Pulmonary artery endothelial cell (primary cell): ENCODE measurements around the gene MAP1LC3B. TPM values are rescaled to one million over a fixed set of nuclear protein-coding genes. Genes with fewer than 3 reads are reported as not detected.
A peak's percentile ranks its signal among the peaks of the same experiment; 100 is the strongest.

Source experiments
- DNase-seq: peaks from one replicate; pipeline ENCODE4 v3.0.0-alpha.2; 2011; ENCODE audit warnings: low read depth, low spot score
- total RNA-seq: library from RNA; depleted of rRNA; stranded (reverse); fragments of >200 nt; gene quantifications from 2 replicates; pipeline ENCODE4 v1.2.3, GENCODE V29; 2014

MAP1LC3B gene
- total RNA-seq, result 26.1 and 28.4 TPM in 2 replicates

- peak; percentile 84 for DNase-seq
Observed at GRCh38 chr16:87391950-87392820, at the start of gene MAP1LC3B. MAP1LC3B (plus strand) TSS chr16:87392336; CDS start chr16:87392428, 92 bp downstream.

- no peak for DNase-seq
Observed at GRCh38 chr16:87342504-87342903, 49.6 kb upstream of the MAP1LC3B start.

- no peak for DNase-seq
Observed at GRCh38 chr16:87342978-87343752, 49.0 kb upstream of the MAP1LC3B start.

- no peak for DNase-seq
Observed at GRCh38 chr16:87343753-87344050, 48.4 kb upstream of the MAP1LC3B start.

- DNase-seq, result no peak
Observed at GRCh38 chr16:87344165-87344930, 47.8 kb upstream of the MAP1LC3B start.

- no peak for DNase-seq
Observed at GRCh38 chr16:87344931-87345631, 47.1 kb upstream of the MAP1LC3B start.

GRCh38 chr16:87345726-87346424 is 46.3 kb upstream of the MAP1LC3B start:
- no peak for DNase-seq

- DNase-seq, result no peak
Observed at GRCh38 chr16:87346517-87347060, 45.5 kb upstream of the MAP1LC3B start.

GRCh38 chr16:87347932-87348615 is 44.1 kb upstream of the MAP1LC3B start:
- DNase-seq, result no peak

GRCh38 chr16:87348616-87349157 is 43.4 kb upstream of the MAP1LC3B start:
- no peak for DNase-seq

GRCh38 chr16:87350031-87350430 is 42.1 kb upstream of the MAP1LC3B start:
- DNase-seq, result no peak

- no peak for DNase-seq
Observed at GRCh38 chr16:87350681-87351319, 41.3 kb upstream of the MAP1LC3B start.

GRCh38 chr16:87351320-87351698 is 40.8 kb upstream of the MAP1LC3B start:
- DNase-seq, result no peak

- no peak for DNase-seq
Observed at GRCh38 chr16:87352818-87353217, 39.3 kb upstream of the MAP1LC3B start.

GRCh38 chr16:87353613-87354012 is 38.5 kb upstream of the MAP1LC3B start:
- no peak for DNase-seq

GRCh38 chr16:87356491-87356853 is 35.7 kb upstream of the MAP1LC3B start:
- DNase-seq, result no peak

GRCh38 chr16:87358250-87358649 is 33.9 kb upstream of the MAP1LC3B start:
- no peak for DNase-seq

GRCh38 chr16:87358696-87359095 is 33.4 kb upstream of the MAP1LC3B start:
- no peak for DNase-seq

- no peak for DNase-seq
Observed at GRCh38 chr16:87359121-87359520, 33.0 kb upstream of the MAP1LC3B start.
